ENCODE measurements around the gene TBCD. TPM values are rescaled to one million over a fixed set of nuclear protein-coding genes. Genes with fewer than 3 reads are reported as not detected.

Gene TBCD
- total RNA-seq, 1 experiment from 2014 or later: 129 TPM

GRCh38 chr17:82840431-82840831 lies 88.6 kb downstream of the TBCD start:
- Histone ChIP-seq H2AK5ac (ENCODE audit: insufficient read length, low read length) (no peak overlapping the region), H3K27me3 (ENCODE audit: insufficient read depth, low read length) (no peaks in the 10 kb centered on the region), H3K14ac (ENCODE audit: insufficient read depth, low read length) (no peak overlapping the region), H3K79me2 (ENCODE audit: insufficient read depth, low read length) (no peaks in the 10 kb centered on the region), H4K8ac (replicated peaks; ENCODE audit: insufficient read length, low read depth, low read length) (no peak overlapping the region), H2BK12ac (ENCODE audit: insufficient read length, low read depth, low read length) (no peak overlapping the region), H4K20me1 (ENCODE audit: control insufficient read depth, insufficient read depth, insufficient read length) (no peaks in the 10 kb centered on the region), H3K27ac (ENCODE audit: insufficient read length, low read depth, low read length) (no peak overlapping the region), H3K4ac (ENCODE audit: low read depth, low read length) (no peak overlapping the region), H2AFZ (ENCODE audit: low read length) (no peak overlapping the region), H4K5ac (ENCODE audit: insufficient read length, low read depth, low read length) (no peak overlapping the region), H3K9me3 (ENCODE audit: control insufficient read depth, low read depth, low read length) (no peaks in the 10 kb centered on the region), H3K23me2 (ENCODE audit: insufficient read length, low read depth, low read length, poor library complexity, severe bottlenecking) (no peaks in the 10 kb centered on the region), H3K4me1 (ENCODE audit: insufficient read depth, low read length) (0 out of 2 replicates have a peak, but pooled peaks cover 1% of the 10 kb centered on the region), H2BK5ac (ENCODE audit: insufficient read length, low read length) (no peak overlapping the region), H3K23ac (ENCODE audit: insufficient read length, low read depth, low read length) (no peak overlapping the region), H4K91ac (ENCODE audit: insufficient read length, low read depth, low read length) (no peak overlapping the region), H3K9ac (ENCODE audit: extremely low read depth, insufficient read length, low read length) (no peak overlapping the region), H3K4me2 (ENCODE audit: insufficient read depth, insufficient read length, low read length) (no peak overlapping the region), H3K79me1 (ENCODE audit: insufficient read depth, low read depth, low read length, poor library complexity, severe bottlenecking) (no peaks in the 10 kb centered on the region), H3K56ac (ENCODE audit: insufficient read length, low read depth, low read length) (no peak overlapping the region), H2BK20ac (ENCODE audit: low read depth, low read length, poor library complexity, severe bottlenecking) (no peak overlapping the region), H3T11ph (ENCODE audit: low read length) (no peak overlapping the region), H3K18ac (ENCODE audit: insufficient read length, low read depth, low read length) (no peak overlapping the region), H2BK120ac (ENCODE audit: low read depth, low read length, poor library complexity, severe bottlenecking) (no peak overlapping the region), H2BK15ac (ENCODE audit: low read depth, low read length) (no peak overlapping the region)
- Mint-ChIP-seq H3K4me1 (peaks cover 39 to 42% of the 10 kb centered on the region in 2 experiments), H3K36me3 (ENCODE audit: insufficient read depth in 1 of 3, low read depth in 3 of 3) (peaks cover 3 to 11% (median 5%) of the 10 kb centered on the region in 3 experiments; a peak in 4 of 7 replicates), H3K9me3 (no peaks in the 10 kb centered on the region), H3K4me3 (no peak overlapping the region), H3K27ac (peak overlapping the region in 2 of 3 experiments; percentile 81 to 90; a peak in 2 of 7 replicates), H3K27me3 (ENCODE audit: low read depth) (no peaks in the 10 kb centered on the region)
- no CpG with 5 or more reads among the region's 12 CpGs for WGBS (ENCODE audit: extremely low coverage, insufficient read length, low lambda C conversion rate)
- TF ChIP-seq CTCF (conservative IDR thresholded peaks at IDR 0.05): no peak
- DNase-seq: no peak
